ENCODE results near the gene OAF.
"Not testable (repeated sequence)": the region's sequence is repeated elsewhere in the genome, so short reads cannot be mapped to it uniquely, and the experiment has no call there.

The OAF gene

GRCh38 chr11:120210626-120211521 lies at the start of gene OAF:
OAF (plus strand) TSS chr11:120211032; CDS start chr11:120211280, 248 bp downstream.
- peak; percentile 44 for DNase-seq (ENCODE audit: low spot score)

GRCh38 chr11:120167659-120168058 lies 43.2 kb upstream of the OAF start:
- no peak for DNase-seq (ENCODE audit: low spot score)

GRCh38 chr11:120168108-120168959 lies 42.5 kb upstream of the OAF start:
- no peak for DNase-seq (ENCODE audit: low spot score)

GRCh38 chr11:120168960-120169681 lies 41.7 kb upstream of the OAF start:
- DNase-seq (ENCODE audit: low spot score), result peak; percentile 61

GRCh38 chr11:120169981-120170698 lies 40.7 kb upstream of the OAF start:
- no peak for DNase-seq (ENCODE audit: low spot score)

GRCh38 chr11:120170741-120171261 lies 40.0 kb upstream of the OAF start:
- no peak for DNase-seq (ENCODE audit: low spot score)

- DNase-seq (ENCODE audit: low spot score), result peak; percentile 64
Observed at GRCh38 chr11:120172054-120172911, 38.5 kb upstream of the OAF start.

GRCh38 chr11:120173019-120173705 lies 37.7 kb upstream of the OAF start:
- no peak for DNase-seq (ENCODE audit: low spot score)

GRCh38 chr11:120173807-120174206 lies 37.0 kb upstream of the OAF start:
- DNase-seq (ENCODE audit: low spot score), result no peak

- no peak for DNase-seq (ENCODE audit: low spot score)
Observed at GRCh38 chr11:120174866-120175265, 36.0 kb upstream of the OAF start.

GRCh38 chr11:120178561-120179056 lies 32.2 kb upstream of the OAF start:
- no peak for DNase-seq (ENCODE audit: low spot score)

GRCh38 chr11:120179057-120179672 lies 31.7 kb upstream of the OAF start:
- no peak for DNase-seq (ENCODE audit: low spot score)

- DNase-seq (ENCODE audit: low spot score), result not testable (repeated sequence)
Observed at GRCh38 chr11:120180063-120180462, 30.8 kb upstream of the OAF start.

- no peak for DNase-seq (ENCODE audit: low spot score)
Observed at GRCh38 chr11:120180551-120181232, 30.1 kb upstream of the OAF start.

GRCh38 chr11:120181376-120181975 lies 29.4 kb upstream of the OAF start:
- no peak for DNase-seq (ENCODE audit: low spot score)

- no peak for DNase-seq (ENCODE audit: low spot score)
Observed at GRCh38 chr11:120182372-120182771, 28.5 kb upstream of the OAF start.

GRCh38 chr11:120182790-120183491 lies 27.9 kb upstream of the OAF start:
- DNase-seq (ENCODE audit: low spot score), result peak; percentile 30
